Body of pancreas (tissue), 4 donors: ENCODE data around the gene AGRP. TPM values are rescaled to one million over a fixed set of nuclear protein-coding genes. Genes with fewer than 3 reads are reported as not detected.
A peak's percentile ranks its signal among the peaks of the same experiment; 100 is the strongest.

Source experiments
- ATAC-seq: fragments of 150-250 bp; one replicate; pipeline ENCODE4 v1.9.1; 2016
- DNase-seq, 4 donors: peaks; one replicate each; pipeline ENCODE4 v3.0.0-alpha.2; 2019
- H3K27ac ChIP-seq, 4 donors: fragments of 200-600 bp; sonication (generic); 1 replicate in 3 of 4; 2 replicates in 1 of 4; pipeline versions ENCODE4 v1.5.1 to v1.6.1; 2016 to 2019; ENCODE audit warnings: mild to moderate bottlenecking in 1 of 4, mixed read lengths in 1 of 4, moderate library complexity in 1 of 4
- H3K27me3 ChIP-seq, 2 donors: fragments of 200-600 bp; sonication (generic); one replicate each; pipeline ENCODE4 v1.6.0; 2016; ENCODE audit warnings: mild to moderate bottlenecking in 1 of 2
- H3K36me3 ChIP-seq, 2 donors: fragments of 200-600 bp; sonication (generic); replicated peaks in 1 of 2; 2 replicates each; pipeline ENCODE4 v1.5.1; 2016; ENCODE audit warnings: low read depth in 2 of 2; ENCODE audit not compliant: insufficient read depth in 1 of 2
- H3K4me1 ChIP-seq: fragments of 200-600 bp; sonication (generic); one replicate; pipeline ENCODE4 v1.6.0; 2016
- H3K4me3 ChIP-seq, 2 donors: fragments of 200-600 bp; sonication (generic); 1 replicate in 1 of 2; 2 replicates in 1 of 2; pipeline ENCODE4 v1.5.1; 2016 to 2019
- H3K9me3 ChIP-seq, 3 donors: fragments of 200-600 bp; sonication (generic); 1 replicate in 2 of 3; 2 replicates in 1 of 3; pipeline ENCODE4 v1.5.1; 2016
- POLR2A ChIP-seq, 3 donors: fragments of 450-650 bp; IDR thresholded peaks; one replicate each; pipeline ENCODE4 v1.6.1; 2016; ENCODE audit warnings: antibody characterized with exemption in 3 of 3, mild to moderate bottlenecking in 2 of 3
- WGBS, 2 donors: methylation state at CpG; one replicate each; pipeline ENCODE4 v1.1.5; 2017; 5-methylcytosine and 5-hydroxymethylcytosine counted together
- intact Hi-C: fragments of 100-400 bp; cut with DNase I; formaldehyde crosslinking; loops from one replicate; pipeline ENCODE4 v1.15.1; 2023
- total RNA-seq, 2 donors: library from RNA; depleted of rRNA; stranded (reverse); fragments of >200 nt; gene quantifications; one replicate each; pipeline ENCODE4 v1.1.0, GENCODE V29; 2016
- TF ChIP-seq, protein P1 (sequence below), 7 experiments: fragments of 450-650 bp in 4 of 7; fragments of 200-600 bp in 3 of 7; sonication (generic) in 3 of 7; IDR thresholded peaks; one replicate each; pipeline ENCODE4 v1.5.1; 2016 to 2019; ENCODE audit warnings: antibody characterized with exemption in 7 of 7

Gene AGRP
- total RNA-seq, 2 donors from 2014 or later = not detected

DNA sequence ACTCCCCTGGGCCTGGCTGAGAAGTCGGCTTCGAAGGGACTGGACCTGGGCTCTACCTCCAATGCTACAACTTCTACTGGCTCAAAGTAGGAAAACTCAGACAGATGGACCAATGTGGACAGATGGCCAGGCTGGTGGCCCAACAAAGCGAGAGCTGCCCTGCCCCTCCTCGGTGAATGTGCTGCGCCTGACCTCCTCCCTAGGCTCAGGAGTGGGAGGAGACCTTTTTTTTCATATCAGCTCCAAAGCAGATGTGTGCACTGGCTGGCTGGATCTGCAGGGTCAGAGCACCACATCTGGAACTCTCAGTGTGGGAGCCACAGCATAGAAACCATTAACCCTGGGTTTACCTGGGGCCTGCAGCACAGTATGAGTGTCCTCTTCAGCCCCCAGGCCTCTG, 23.2 kb downstream of the AGRP start:
- no peaks in the 10 kb centered on the region for H3K36me3 ChIP-seq
- DNase-seq (no peak), ATAC-seq (no peak)
- TF ChIP-seq POLR2A (IDR thresholded peaks at IDR 0.05) = no peak
- TF ChIP-seq, protein P1, sequence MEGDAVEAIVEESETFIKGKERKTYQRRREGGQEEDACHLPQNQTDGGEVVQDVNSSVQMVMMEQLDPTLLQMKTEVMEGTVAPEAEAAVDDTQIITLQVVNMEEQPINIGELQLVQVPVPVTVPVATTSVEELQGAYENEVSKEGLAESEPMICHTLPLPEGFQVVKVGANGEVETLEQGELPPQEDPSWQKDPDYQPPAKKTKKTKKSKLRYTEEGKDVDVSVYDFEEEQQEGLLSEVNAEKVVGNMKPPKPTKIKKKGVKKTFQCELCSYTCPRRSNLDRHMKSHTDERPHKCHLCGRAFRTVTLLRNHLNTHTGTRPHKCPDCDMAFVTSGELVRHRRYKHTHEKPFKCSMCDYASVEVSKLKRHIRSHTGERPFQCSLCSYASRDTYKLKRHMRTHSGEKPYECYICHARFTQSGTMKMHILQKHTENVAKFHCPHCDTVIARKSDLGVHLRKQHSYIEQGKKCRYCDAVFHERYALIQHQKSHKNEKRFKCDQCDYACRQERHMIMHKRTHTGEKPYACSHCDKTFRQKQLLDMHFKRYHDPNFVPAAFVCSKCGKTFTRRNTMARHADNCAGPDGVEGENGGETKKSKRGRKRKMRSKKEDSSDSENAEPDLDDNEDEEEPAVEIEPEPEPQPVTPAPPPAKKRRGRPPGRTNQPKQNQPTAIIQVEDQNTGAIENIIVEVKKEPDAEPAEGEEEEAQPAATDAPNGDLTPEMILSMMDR (IDR thresholded peaks at IDR 0.05) = no peak
- WGBS, 2 donors = 60 to 79% methylated on average over 2 to 5 of the region's 5 CpGs
- H3K4me1 ChIP-seq = peaks cover 90% of the 10 kb centered on the region
- no peak overlapping the region for H3K4me3 ChIP-seq
- intact Hi-C loops = no loop called here
- no peaks in the 10 kb centered on the region for H3K9me3 ChIP-seq
- H3K27me3 ChIP-seq = no peaks in the 10 kb centered on the region
- peak overlapping the region; percentile 86 to 96 (median 94) for H3K27ac ChIP-seq

DNA sequence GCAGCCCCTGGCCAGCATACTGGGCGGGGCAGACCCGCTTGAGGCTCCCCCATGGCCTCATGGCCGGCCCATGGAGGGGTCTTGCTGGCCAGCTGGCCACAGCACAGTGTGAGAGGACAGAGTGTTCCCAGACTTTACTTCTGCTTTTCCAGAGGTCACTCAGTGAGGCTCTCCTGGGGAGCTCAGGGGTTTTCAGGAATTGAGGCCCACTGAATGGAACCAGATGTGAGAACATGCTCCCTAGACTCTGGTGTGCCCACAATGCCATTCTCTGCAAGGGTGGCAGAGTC, 23.5 kb downstream of the AGRP start:
- 20 to 60% methylated on average over 1 to 3 of the region's 3 CpGs for WGBS, 2 donors
- no peak overlapping the region for H3K4me3 ChIP-seq
- no peak for DNase-seq
- ATAC-seq = no peak
- no peaks in the 10 kb centered on the region for H3K27me3 ChIP-seq
- intact Hi-C loops = no loop called here
- peak overlapping the region; percentile 86 to 96 (median 94) for H3K27ac ChIP-seq
- H3K36me3 ChIP-seq = no peaks in the 10 kb centered on the region
- no peaks in the 10 kb centered on the region for H3K9me3 ChIP-seq
- no peak for TF ChIP-seq POLR2A (IDR thresholded peaks at IDR 0.05)
- TF ChIP-seq, protein P1 (IDR thresholded peaks at IDR 0.05) = no peak
- H3K4me1 ChIP-seq = peaks cover 86% of the 10 kb centered on the region

DNA sequence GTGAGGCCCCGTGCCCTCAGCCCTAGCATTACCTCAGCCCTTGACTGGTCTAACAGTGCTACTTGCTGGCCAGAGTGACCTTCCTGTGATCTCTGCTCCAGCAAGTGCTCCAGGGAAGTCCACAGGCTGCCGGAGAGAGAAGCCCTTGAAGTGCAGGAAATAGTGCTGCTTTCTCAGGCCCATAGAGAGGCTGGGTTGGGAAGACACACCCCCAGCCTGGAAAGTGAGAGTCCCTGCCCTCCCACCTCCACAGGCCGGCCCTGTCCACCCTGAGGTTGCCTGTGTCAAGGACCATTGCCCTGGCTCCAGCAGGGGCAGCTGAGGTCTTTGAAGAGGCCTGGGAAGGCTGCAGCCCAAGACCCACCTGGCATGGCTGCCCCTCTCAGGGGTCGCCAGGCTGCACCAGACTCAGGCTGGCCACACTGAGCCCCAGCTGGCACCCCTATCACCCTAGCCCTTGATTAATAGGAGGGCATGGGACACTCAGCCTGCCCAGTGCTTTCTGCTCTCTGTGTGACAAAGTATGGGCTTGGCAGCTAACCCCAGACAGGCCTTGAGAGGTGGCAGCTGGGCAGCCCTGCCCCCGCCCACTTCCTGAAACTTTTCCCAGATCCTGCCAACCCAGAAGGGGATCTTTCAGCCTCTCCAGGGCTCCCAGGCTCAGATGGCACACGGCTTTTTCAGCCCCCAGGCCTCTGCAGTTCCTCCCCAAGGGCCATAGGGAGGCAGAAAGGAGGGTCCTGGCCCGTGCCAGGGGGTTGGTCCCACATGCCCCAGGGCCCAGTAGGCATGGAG, 24.1 kb downstream of the AGRP start:
- intact Hi-C loops = no loop called here
- Histone ChIP-seq H3K27me3 (no peaks in the 10 kb centered on the region), H3K27ac (peak overlapping the region; percentile 86 to 96 (median 94)), H3K36me3 (no peaks in the 10 kb centered on the region), H3K4me1 (peaks cover 81% of the 10 kb centered on the region), H3K9me3 (no peaks in the 10 kb centered on the region), H3K4me3 (no peak overlapping the region)
- DNase-seq (peak; percentile 88 to 94 (median 94)), ATAC-seq (peak; percentile 86)
- peak in 2 of 3 donors; percentile 37 to 53 for TF ChIP-seq POLR2A (IDR thresholded peaks at IDR 0.05)
- TF ChIP-seq, protein P1 (IDR thresholded peaks at IDR 0.05) = no peak
- WGBS, 2 donors = 16 to 17% methylated on average over 1 to 7 of the region's 7 CpGs

DNA sequence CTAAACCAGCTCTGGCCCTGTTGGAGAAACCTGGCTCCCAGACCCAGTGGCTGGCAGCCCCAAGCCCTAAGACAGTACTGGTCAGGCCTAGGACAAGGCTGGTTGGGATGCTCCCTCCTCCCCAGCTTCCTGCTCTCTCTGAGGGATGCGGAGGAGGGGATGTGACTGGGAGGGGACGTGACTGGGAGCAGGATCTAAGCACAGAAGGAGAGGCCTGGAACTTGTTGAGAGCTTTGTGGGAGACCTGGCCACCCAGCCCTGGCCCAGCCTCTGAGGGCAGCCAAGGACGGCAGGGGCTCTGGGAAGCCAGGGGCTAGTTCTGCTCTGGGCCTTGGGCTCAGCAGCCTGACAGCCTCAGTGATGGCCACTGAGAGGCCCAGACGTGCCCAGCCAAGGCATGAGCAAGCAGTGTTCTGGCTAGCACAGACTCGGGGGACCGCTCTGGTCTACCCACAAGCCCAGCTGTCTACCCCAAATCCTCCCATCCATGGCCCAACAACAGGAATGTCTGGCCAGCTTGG, 25.2 kb downstream of the AGRP start:
- peaks cover 75% of the 10 kb centered on the region for H3K4me1 ChIP-seq
- peak overlapping the region; percentile 86 to 96 (median 94) for H3K27ac ChIP-seq
- intact Hi-C loops = no loop called here
- no peaks in the 10 kb centered on the region for H3K9me3 ChIP-seq
- TF ChIP-seq POLR2A (IDR thresholded peaks at IDR 0.05) = no peak
- TF ChIP-seq, protein P1 (IDR thresholded peaks at IDR 0.05) = no peak
- WGBS, 2 donors = 76 to 89% methylated on average over 5 to 6 of the region's 6 CpGs
- H3K27me3 ChIP-seq = no peaks in the 10 kb centered on the region
- DNase-seq = no peak
- H3K36me3 ChIP-seq = peaks cover 0 to 1% of the 10 kb centered on the region in 2 donors
- ATAC-seq = no peak
- H3K4me3 ChIP-seq = no peak overlapping the region

DNA sequence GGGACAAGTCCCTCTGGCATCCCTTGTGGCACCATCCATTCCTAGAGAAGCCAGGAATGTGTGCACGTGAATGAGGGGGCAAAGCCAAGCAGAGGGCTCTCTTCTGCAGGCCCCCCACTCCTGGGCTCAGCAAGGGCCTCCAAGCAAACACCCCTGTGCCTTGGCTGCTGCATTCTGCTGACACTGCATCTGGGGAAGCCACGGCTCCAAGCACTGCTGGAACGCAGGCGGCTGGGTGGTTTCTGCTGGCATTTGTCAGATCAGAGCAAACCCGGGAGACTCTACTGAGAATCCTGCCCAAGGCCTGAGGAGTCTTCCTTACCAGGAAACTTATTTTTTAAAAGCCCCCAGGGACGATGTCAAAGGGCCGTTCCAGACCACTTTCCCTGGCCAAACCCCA, 25.7 kb downstream of the AGRP start:
- WGBS, 2 donors = 61 to 68% methylated on average over 7 of the region's 7 CpGs
- no peak for ATAC-seq

More for the DNA sequence above, 25.7 kb downstream of the AGRP start:
- Histone ChIP-seq H3K4me3 (no peak overlapping the region), H3K27me3 (no peaks in the 10 kb centered on the region), H3K9me3 (no peaks in the 10 kb centered on the region), H3K4me1 (peaks cover 75% of the 10 kb centered on the region), H3K36me3 (peaks cover 0 to 2% of the 10 kb centered on the region in 2 donors), H3K27ac (peak overlapping the region; percentile 86 to 96 (median 94))
- no peak for DNase-seq
- TF ChIP-seq, protein P1 (IDR thresholded peaks at IDR 0.05) = no peak
- no peak for TF ChIP-seq POLR2A (IDR thresholded peaks at IDR 0.05)
- intact Hi-C loops = no loop called here
